ENCODE measurements around the gene RPL7L1.

RPL7L1 gene

DNA sequence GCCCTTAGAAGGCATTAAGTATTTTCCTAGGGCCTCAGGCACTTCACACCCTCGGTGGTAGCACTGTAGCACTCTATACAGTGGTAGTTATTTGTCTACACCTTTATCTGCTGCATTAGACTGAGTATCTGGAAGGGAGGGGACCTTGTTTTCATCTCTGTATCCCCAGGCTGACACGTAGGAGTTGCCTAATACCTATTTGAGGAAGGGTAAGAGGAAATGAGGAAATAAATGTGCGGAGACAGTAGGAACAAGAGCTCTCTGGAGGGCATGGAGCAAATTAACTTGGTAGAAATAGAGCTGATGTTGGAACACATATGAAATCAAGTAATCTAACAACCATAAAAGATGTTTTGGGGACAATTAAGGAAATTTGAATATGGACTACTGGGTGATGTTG is 53.8 kb downstream of the RPL7L1 start:
- DNase-seq (ENCODE audit: low spot score) = no peak

DNA sequence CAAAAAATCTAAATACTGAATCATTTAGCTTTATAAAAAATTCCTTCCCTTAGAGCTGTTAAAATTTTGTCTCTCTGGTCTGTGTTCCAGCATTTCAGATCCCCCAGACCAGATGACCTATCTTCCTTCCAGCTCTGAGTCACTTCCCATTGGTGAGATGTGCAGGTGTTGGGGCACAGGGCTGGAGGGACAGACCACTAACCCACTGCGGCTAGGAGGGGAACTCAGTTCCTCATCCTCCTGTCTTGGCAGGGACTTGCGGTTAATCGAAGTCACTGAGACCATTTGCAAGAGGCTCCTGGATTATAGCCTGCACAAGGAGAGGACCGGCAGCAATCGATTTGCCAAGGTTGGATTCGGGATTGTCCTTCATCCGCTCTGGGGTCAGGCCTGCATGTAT is 55.9 kb downstream of the RPL7L1 start:
- DNase-seq (ENCODE audit: low spot score) = no peak

DNA sequence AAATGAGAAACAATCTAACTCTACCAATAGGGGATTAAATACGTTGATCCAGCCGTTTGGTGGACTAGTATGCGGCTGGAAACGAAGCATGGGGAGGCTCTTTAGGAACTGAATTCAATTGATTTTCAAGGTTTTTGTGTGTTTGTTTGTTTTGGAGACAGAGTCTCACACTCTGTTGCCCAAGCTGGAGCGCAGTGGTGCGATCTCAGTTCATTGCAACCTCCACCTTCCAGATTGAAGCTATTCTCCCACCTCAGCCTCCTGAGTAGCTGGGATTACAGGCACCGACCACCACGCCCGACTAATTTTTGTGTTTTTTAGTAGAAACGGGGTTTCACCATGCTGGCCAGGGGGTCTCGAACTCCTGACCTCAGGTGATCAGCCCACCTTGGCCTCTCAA is 57.0 kb downstream of the RPL7L1 start:
- DNase-seq (ENCODE audit: low spot score) = no peak

DNA sequence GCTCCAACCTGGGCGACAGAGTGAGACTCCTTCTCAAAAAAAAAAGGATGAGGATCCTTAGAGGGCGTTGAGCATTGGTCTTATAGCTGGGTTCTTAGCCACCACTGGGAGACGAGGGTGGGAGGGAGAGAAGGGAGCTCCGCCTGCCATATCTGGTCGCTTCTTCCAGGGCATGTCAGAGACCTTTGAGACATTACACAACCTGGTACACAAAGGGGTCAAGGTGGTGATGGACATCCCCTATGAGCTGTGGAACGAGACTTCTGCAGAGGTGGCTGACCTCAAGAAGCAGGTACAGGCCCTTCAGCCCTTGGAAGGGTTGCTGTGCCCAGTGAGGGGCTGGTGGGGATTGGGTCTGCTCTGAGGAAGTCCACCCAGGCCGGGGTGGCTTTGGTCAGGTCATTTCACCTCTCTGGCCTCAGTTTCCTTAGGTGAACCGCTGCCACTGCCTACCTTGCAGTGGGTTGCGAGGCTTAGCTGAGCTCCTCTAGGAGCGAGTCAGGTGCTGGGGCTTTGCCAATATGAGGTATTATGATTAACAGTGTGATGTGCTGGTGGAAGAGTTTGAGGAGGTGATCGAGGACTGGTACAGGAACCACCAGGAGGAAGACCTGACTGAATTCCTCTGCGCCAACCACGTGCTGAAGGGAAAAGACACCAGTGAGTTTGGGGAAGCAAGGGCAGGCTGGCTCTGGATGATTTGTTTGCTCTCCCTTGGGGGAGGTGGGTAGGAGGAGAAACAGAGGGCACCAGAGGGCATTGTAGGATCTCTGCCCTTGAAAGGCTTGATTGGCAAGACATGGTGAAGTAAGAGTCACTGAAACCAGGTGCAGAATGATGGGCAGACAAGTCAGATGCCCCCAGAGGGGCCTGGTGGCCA is 58.4 kb downstream of the RPL7L1 start:
- no peak for DNase-seq (ENCODE audit: low spot score)

DNA sequence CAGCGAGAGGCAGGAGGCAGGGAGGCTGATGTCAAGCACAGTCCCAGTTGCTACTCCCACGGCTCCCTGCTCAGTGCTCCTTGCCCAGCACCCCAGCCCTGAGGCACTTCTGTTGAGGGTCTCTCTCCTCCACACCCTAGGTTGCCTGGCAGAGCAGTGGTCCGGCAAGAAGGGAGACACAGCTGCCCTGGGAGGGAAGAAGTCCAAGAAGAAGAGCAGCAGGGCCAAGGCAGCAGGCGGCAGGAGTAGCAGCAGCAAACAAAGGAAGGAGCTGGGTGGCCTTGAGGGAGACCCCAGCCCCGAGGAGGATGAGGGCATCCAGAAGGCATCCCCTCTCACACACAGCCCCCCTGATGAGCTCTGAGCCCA is 59.0 kb downstream of the RPL7L1 start:
- no peak for DNase-seq (ENCODE audit: low spot score)

DNA sequence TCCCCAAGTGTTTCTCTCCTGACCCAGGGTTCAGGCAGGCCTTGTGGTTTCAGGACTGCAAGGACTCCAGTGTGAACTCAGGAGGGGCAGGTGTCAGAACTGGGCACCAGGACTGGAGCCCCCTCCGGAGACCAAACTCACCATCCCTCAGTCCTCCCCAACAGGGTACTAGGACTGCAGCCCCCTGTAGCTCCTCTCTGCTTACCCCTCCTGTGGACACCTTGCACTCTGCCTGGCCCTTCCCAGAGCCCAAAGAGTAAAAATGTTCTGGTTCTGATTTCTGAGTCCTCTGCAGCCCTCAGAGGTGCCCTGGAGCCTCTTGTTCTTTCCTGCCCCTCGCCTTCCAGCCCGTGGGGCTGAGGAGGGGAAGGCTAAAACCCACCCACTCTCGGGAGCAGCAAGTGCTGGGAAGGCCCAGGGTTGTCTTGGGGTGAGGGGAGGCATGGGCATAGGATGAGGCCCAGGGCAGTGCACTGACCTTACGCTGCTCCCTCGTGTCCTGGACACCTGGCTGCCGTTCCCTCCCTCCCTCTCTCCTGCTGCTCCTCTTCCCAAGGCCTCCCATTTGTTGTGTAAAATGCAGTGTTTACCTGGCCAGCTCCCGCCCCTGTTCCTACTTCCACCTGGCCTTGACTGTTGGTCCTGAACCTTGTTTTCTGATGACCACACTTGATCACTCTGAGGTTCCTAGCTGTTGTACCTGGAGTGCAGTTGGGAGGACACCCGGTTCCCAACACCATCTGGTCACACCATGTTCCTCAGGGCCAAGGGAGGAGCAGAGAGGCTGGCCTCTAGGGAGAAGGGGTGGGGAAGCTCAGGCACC is 59.8 kb downstream of the RPL7L1 start:
- no peak for DNase-seq (ENCODE audit: low spot score)

All from iPS-NIHi11 (cell line).